B cell (primary cell): ENCODE data around the gene CRTC1. TPM values are rescaled to one million over a fixed set of nuclear protein-coding genes. Genes with fewer than 3 reads are reported as not detected.

Source experiments
- ATAC-seq: fragments of 200-7000 bp; cut with Tn5 transposase; one replicate; pipeline ENCODE4 v1.10.0; 2021; ENCODE audit warnings: low read depth, mild to moderate bottlenecking, moderate number of reproducible peaks, moderate library complexity
- CTCF ChIA-PET: fragments of 350-600 bp; sonication (Branson Sonifier 250); formaldehyde crosslinking; loops from one replicate; lab custom pipeline; 2021; ENCODE audit warnings: antibody characterized with exemption, inconsistent platforms; lab: Charles Lee
- POLR2A ChIA-PET: fragments of 350-600 bp; sonication (Branson Sonifier 250); formaldehyde crosslinking; loops from one replicate; lab custom pipeline; 2021; ENCODE audit warnings: antibody characterized with exemption; lab: Charles Lee
- DNase-seq: peaks from one replicate; pipeline ENCODE4 v3.0.0; 2013
- H2AFZ ChIP-seq: 2 replicates; pipeline ENCODE4 v1.6.1; 2012; ENCODE audit warnings: mild to moderate bottlenecking, low read depth, low read length; ENCODE audit not compliant: insufficient read depth, poor library complexity, severe bottlenecking
- H3K27ac ChIP-seq, 2 donors: 1 replicate in 1 of 2; 2 replicates in 1 of 2; pipeline ENCODE4 v1.5.1; 2012 to 2013; ENCODE audit warnings: low read length in 2 of 2, mild to moderate bottlenecking in 2 of 2, moderate library complexity in 1 of 2
- H3K27me3 ChIP-seq, 4 experiments: fragments of 200-600 bp in 1 of 4; sonication (generic) in 1 of 4; replicated peaks in 1 of 4; 1 replicate in 2 of 4; 2 replicates in 2 of 4; pipeline versions ENCODE4 v1.6.1 to v1.7.0; 2013 to 2016; ENCODE audit warnings: low read length in 3 of 4, mild to moderate bottlenecking in 2 of 4, mixed read lengths in 1 of 4, moderate library complexity in 1 of 4; ENCODE audit not compliant: insufficient read depth in 4 of 4, control insufficient read depth in 3 of 4; ENCODE audit errors: control extremely low read depth in 1 of 4
- H3K36me3 ChIP-seq, 2 experiments: replicated peaks in 1 of 2; 1 replicate in 1 of 2; 2 replicates in 1 of 2; pipeline versions ENCODE4 v1.6.1 to v1.7.1; 2013; ENCODE audit warnings: low read length in 1 of 2; ENCODE audit not compliant: insufficient read depth in 2 of 2, control insufficient read depth in 1 of 2; ENCODE audit errors: control extremely low read depth in 1 of 2, extremely low read depth in 1 of 2
- H3K4me1 ChIP-seq, 2 donors: fragments of 200-600 bp in 1 of 2; sonication (generic) in 1 of 2; 1 replicate in 1 of 2; 2 replicates in 1 of 2; pipeline versions ENCODE4 v1.5.1 to v1.6.1; 2013 to 2017; ENCODE audit warnings: low read length in 2 of 2; ENCODE audit not compliant: control insufficient read depth in 2 of 2, insufficient read depth in 2 of 2
- H3K4me2 ChIP-seq: replicated peaks from 2 replicates; pipeline ENCODE3; 2012; ENCODE audit warnings: mild to moderate bottlenecking, low read depth, low read length; ENCODE audit not compliant: poor library complexity, severe bottlenecking
- H3K4me3 ChIP-seq, 5 experiments: fragments of 200-600 bp in 1 of 5; sonication (generic) in 1 of 5; 1 replicate in 3 of 5; 2 replicates in 2 of 5; pipeline versions ENCODE4 v1.5.1 to v1.7.0; 2011 to 2016; ENCODE audit warnings: low read length in 4 of 5, mild to moderate bottlenecking in 4 of 5, low read depth in 2 of 5, control low read depth in 1 of 5, moderate library complexity in 1 of 5; ENCODE audit not compliant: insufficient read depth in 1 of 5; ENCODE audit errors: control extremely low read depth in 1 of 5, extremely low read depth in 1 of 5
- H3K79me2 ChIP-seq: fragments of 200-600 bp; sonication (generic); one replicate; pipeline ENCODE4 v1.6.0; 2016; ENCODE audit warnings: low read length; ENCODE audit not compliant: control insufficient read depth, insufficient read depth
- H3K9ac ChIP-seq: fragments of 200-600 bp; sonication (generic); 2 replicates; pipeline ENCODE4 v1.6.1; 2017; ENCODE audit warnings: mild to moderate bottlenecking, low read length, moderate library complexity
- H3K9me3 ChIP-seq, 3 donors: one replicate each; pipeline versions ENCODE4 v1.6.1 to v1.7.1; 2013; ENCODE audit warnings: low read length in 2 of 3; ENCODE audit not compliant: control insufficient read depth in 2 of 3, insufficient read depth in 1 of 3; ENCODE audit errors: control extremely low read depth in 1 of 3
- H4K20me1 ChIP-seq: 2 replicates; pipeline ENCODE4 v1.6.0; 2012; ENCODE audit warnings: mild to moderate bottlenecking, low read length; ENCODE audit not compliant: insufficient read depth, control insufficient read depth, poor library complexity, severe bottlenecking
- H3K27ac Mint-ChIP-seq: one replicate; pipeline ENCODE4 v1.8.0; 2021; ENCODE audit warnings: mixed read lengths
- H3K27me3 Mint-ChIP-seq: one replicate; pipeline ENCODE4 v1.8.0; 2021; ENCODE audit warnings: mixed read lengths
- H3K4me1 Mint-ChIP-seq: one replicate; pipeline ENCODE4 v1.8.0; 2021; ENCODE audit warnings: mixed read lengths
- H3K4me3 Mint-ChIP-seq: one replicate; pipeline ENCODE4 v1.8.0; 2021; ENCODE audit warnings: mixed read lengths
- H3K9me3 Mint-ChIP-seq: one replicate; pipeline ENCODE4 v1.8.0; 2022; ENCODE audit warnings: mixed read lengths; ENCODE audit not compliant: insufficient read depth
- EZH2 ChIP-seq: IDR thresholded peaks from 2 replicates; pipeline ENCODE4 v1.6.1; 2012; ENCODE audit warnings: borderline replicate concordance, low read depth, mild to moderate bottlenecking, moderate library complexity, low read length; ENCODE audit not compliant: insufficient read depth, poor library complexity, severe bottlenecking
- WGBS: methylation state at CpG from one replicate; pipeline ENCODE4 v1.1.5; 2013; ENCODE audit warnings: missing lambda C conversion rate; ENCODE audit not compliant: insufficient coverage; 5-methylcytosine and 5-hydroxymethylcytosine counted together
- intact Hi-C: fragments of 100-400 bp; cut with micrococcal nuclease; formaldehyde crosslinking; loops from one replicate; pipeline ENCODE4 v1.10.0; 2022
- polyA plus RNA-seq: library from polyadenylated mRNA; depleted of rRNA; stranded (reverse); fragments of >200 nt; gene quantifications from 2 replicates; pipeline ENCODE4 v1.2.3, GENCODE V29; 2012
- total RNA-seq, 2 donors: library from RNA; stranded (reverse); fragments of 120-200 nt in 1 of 2; gene quantifications; 1 replicate in 1 of 2; 2 replicates in 1 of 2; pipeline versions ENCODE4 v1.2.3 to v1.2.4, GENCODE V29; 2013 to 2022
- TF ChIP-seq, protein P1 (sequence below): fragments of 200-600 bp; IDR thresholded peaks from one replicate; pipeline ENCODE4 v1.8.0; 2022; ENCODE audit warnings: antibody characterized with exemption, mild to moderate bottlenecking

CRTC1 gene
- total and polyA plus RNA-seq, 2 donors (not counting 1 experiment from before 2014, with no cell fraction given): 15.9 to 30.1 TPM

DNA sequence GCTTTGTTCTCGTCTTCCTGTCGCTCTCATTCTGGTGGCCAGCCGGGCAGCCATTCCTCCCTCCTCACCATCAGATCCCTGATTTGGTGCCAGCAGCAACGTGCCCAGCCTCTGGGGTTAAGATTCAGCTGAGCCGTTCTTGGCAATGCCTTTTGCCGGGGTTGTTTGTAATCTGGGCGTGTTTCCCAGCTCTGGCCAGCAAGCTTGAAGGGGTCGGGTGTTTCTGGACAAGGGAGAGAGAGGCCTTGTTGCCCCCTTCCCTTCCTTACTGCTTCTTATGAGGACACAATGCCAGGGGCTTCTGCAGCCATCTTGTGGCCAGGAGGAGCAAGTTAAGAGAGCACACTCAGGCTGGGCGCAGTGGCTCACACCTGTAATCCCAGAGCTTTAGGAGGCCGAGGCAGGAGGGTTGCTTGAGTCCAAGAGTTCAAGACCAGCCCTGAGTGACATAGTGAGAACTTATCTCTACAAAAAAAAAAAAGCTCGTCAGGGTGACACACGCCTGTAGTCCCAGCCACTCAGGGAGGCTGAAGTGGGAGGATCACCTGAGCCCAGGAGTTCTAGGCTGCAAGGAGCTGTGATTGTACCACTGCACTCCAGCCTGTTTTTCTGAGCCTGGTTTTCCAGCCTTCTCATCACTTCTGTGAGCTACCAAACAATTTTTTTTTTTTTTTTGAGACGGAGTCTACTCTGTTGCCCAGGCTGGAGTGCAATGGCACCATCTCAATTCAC lies 10.7 kb upstream of the CRTC1 start:
- H3K4me3 ChIP-seq: no peak overlapping the region
- H3K4me1 ChIP-seq: no peaks in the 10 kb centered on the region
- no peaks in the 10 kb centered on the region for H3K4me1 Mint-ChIP-seq
- CTCF ChIA-PET: interaction anchor here (1.2 kb wide), 1 partner anchor 9 kb away, joined by 4 read pairs; no protein-coding TSS in a partner anchor
- peaks cover 4% of the 10 kb centered on the region for H3K27me3 Mint-ChIP-seq
- no peak overlapping the region for H3K27ac Mint-ChIP-seq
- no peak overlapping the region for H3K4me2 ChIP-seq
- H3K9me3 Mint-ChIP-seq: no peaks in the 10 kb centered on the region
- no peak overlapping the region for H2AFZ ChIP-seq
- no peak for TF ChIP-seq EZH2
- TF ChIP-seq, protein P1, sequence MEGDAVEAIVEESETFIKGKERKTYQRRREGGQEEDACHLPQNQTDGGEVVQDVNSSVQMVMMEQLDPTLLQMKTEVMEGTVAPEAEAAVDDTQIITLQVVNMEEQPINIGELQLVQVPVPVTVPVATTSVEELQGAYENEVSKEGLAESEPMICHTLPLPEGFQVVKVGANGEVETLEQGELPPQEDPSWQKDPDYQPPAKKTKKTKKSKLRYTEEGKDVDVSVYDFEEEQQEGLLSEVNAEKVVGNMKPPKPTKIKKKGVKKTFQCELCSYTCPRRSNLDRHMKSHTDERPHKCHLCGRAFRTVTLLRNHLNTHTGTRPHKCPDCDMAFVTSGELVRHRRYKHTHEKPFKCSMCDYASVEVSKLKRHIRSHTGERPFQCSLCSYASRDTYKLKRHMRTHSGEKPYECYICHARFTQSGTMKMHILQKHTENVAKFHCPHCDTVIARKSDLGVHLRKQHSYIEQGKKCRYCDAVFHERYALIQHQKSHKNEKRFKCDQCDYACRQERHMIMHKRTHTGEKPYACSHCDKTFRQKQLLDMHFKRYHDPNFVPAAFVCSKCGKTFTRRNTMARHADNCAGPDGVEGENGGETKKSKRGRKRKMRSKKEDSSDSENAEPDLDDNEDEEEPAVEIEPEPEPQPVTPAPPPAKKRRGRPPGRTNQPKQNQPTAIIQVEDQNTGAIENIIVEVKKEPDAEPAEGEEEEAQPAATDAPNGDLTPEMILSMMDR: no peak
- intact Hi-C loops: no loop called here
- peaks cover 0 to 3% (median 0%) of the 10 kb centered on the region in 3 donors for H3K9me3 ChIP-seq
- no peak overlapping the region for H3K27ac ChIP-seq
- no peak overlapping the region for H3K9ac ChIP-seq
- H3K79me2 ChIP-seq: no peaks in the 10 kb centered on the region
- no peaks in the 10 kb centered on the region for H4K20me1 ChIP-seq
- no peak overlapping the region for H3K4me3 Mint-ChIP-seq
- whole genome bisulfite sequencing: 76% methylated on average over 11 of the region's 13 CpGs
- H3K36me3 ChIP-seq: peaks cover 0 to 16% of the 10 kb centered on the region in 2 experiments
- ATAC-seq (no peak), DNase-seq (no peak)
- POLR2A ChIA-PET: no interaction called here
- H3K27me3 ChIP-seq: no peaks in the 10 kb centered on the region

DNA sequence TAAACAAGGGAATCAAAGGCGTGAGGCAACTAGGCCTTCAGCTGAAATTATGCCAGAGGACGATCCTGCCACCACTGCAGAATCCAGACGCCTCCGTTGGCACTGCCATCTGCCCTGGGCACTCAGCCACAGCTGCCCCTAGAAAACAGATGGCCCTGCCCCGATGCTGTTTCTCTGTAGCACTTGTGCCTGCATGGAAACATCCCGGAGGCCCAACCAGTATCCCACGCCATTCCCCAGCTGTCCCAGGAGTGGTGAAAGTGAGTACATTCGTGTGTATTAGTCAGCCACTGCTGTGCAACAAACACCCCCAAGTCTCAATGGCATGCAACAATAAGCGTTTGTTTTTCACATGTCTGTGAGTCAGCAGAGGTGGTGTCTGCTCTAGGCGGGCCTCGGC lies 8.9 kb upstream of the CRTC1 start:
- peaks cover 4% of the 10 kb centered on the region for H3K27me3 Mint-ChIP-seq
- no peak overlapping the region for H3K27ac Mint-ChIP-seq
- Histone ChIP-seq H3K4me1 (no peaks in the 10 kb centered on the region), H3K27me3 (no peaks in the 10 kb centered on the region), H2AFZ (no peak overlapping the region), H3K27ac (no peak overlapping the region), H4K20me1 (no peaks in the 10 kb centered on the region), H3K9me3 (no peaks in the 10 kb centered on the region), H3K4me3 (no peak overlapping the region), H3K4me2 (no peak overlapping the region), H3K79me2 (no peaks in the 10 kb centered on the region), H3K9ac (no peak overlapping the region), H3K36me3 (peaks cover 0 to under 1% of the 10 kb centered on the region in 2 experiments)
- H3K9me3 Mint-ChIP-seq: no peaks in the 10 kb centered on the region
- intact Hi-C loops: no loop called here
- no peak for TF ChIP-seq EZH2
- TF ChIP-seq, protein P1: no peak
- ATAC-seq (no peak), DNase-seq (no peak)
- WGBS: 95% methylated on average over 10 of the region's 11 CpGs
- H3K4me1 Mint-ChIP-seq: no peaks in the 10 kb centered on the region
- ChIA-PET POLR2A (interaction anchor here (0.5 to 0.7 kb wide), 2 partner anchors 139 to 573 kb away, joined by 4 read pairs; no protein-coding TSS in a partner anchor), CTCF (no interaction called here)
- no peak overlapping the region for H3K4me3 Mint-ChIP-seq
